ENCODE measurements around the gene SUPT4H1. TPM values are rescaled to one million over a fixed set of nuclear protein-coding genes. Genes with fewer than 3 reads are reported as not detected.
A peak's percentile ranks its signal among the peaks of the same experiment; 100 is the strongest.

SUPT4H1 gene
- total RNA-seq, 1 donor from 2014 or later, result 82.4 TPM

DNA sequence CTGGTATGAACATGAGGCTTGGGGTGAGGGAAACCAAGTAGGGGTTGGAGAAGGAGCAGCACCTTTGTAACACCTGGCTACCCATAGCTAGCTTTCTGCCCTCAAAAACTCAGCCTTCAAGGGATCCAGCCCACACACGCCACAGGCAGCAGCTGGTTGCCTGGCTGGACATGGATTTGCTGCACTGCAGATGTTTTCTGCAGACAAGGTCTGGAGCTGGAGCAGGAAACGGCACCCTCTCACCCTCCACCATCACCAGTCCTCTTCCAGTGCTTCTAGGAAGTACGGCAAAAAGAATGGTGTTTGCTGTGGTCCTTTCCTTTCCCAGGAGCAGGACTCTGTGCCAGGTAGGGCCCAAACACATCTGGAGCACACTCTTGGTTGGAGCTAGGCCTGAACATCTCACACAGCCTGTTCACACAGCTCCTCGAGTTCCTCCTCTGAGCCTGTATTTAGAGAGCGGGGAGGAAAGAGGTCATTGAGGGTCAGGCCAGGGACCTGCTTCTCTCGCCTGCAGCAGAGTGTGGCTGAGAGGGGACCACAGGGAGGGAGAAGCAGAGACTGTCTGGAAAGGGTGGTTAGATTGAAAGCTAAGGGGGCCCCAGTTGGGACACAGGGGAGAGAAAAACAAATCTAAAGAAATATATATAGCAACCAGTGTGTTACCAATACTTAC, 2.7 kb upstream of the SUPT4H1 start:
- intact Hi-C loops (cut with DNase I), result no loop called here
- H3K36me3 ChIP-seq, result peaks cover 38% of the 10 kb centered on the region
- H3K4me1 ChIP-seq, result peaks cover 22% of the 10 kb centered on the region
- ATAC-seq, result no peak
- no peak overlapping the region for H3K4me3 ChIP-seq
- no peak overlapping the region for H3K27ac ChIP-seq
- DNase-seq, result no peak
- no peaks in the 10 kb centered on the region for H3K9me3 ChIP-seq
- TF ChIP-seq, protein P1, sequence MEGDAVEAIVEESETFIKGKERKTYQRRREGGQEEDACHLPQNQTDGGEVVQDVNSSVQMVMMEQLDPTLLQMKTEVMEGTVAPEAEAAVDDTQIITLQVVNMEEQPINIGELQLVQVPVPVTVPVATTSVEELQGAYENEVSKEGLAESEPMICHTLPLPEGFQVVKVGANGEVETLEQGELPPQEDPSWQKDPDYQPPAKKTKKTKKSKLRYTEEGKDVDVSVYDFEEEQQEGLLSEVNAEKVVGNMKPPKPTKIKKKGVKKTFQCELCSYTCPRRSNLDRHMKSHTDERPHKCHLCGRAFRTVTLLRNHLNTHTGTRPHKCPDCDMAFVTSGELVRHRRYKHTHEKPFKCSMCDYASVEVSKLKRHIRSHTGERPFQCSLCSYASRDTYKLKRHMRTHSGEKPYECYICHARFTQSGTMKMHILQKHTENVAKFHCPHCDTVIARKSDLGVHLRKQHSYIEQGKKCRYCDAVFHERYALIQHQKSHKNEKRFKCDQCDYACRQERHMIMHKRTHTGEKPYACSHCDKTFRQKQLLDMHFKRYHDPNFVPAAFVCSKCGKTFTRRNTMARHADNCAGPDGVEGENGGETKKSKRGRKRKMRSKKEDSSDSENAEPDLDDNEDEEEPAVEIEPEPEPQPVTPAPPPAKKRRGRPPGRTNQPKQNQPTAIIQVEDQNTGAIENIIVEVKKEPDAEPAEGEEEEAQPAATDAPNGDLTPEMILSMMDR (IDR thresholded peaks at IDR 0.05), result no peak
- H3K27me3 ChIP-seq (ENCODE audit: low read depth), result no peaks in the 10 kb centered on the region

GRCh38 chr17:58353389-58353825, 1.4 kb upstream of the SUPT4H1 start:
- Histone ChIP-seq H3K4me3 (peak overlapping the region; percentile 88), H3K27ac (peak overlapping the region; percentile 96), H3K36me3 (peaks cover 45% of the 10 kb centered on the region), H3K9me3 (no peaks in the 10 kb centered on the region), H3K27me3 (ENCODE audit: low read depth) (no peaks in the 10 kb centered on the region), H3K4me1 (peaks cover 22% of the 10 kb centered on the region)
- TF ChIP-seq, protein P1 (IDR thresholded peaks at IDR 0.05), result no peak
- DNase-seq (no peak), ATAC-seq (no peak)
- intact Hi-C loops (cut with DNase I), result no loop called here

DNA sequence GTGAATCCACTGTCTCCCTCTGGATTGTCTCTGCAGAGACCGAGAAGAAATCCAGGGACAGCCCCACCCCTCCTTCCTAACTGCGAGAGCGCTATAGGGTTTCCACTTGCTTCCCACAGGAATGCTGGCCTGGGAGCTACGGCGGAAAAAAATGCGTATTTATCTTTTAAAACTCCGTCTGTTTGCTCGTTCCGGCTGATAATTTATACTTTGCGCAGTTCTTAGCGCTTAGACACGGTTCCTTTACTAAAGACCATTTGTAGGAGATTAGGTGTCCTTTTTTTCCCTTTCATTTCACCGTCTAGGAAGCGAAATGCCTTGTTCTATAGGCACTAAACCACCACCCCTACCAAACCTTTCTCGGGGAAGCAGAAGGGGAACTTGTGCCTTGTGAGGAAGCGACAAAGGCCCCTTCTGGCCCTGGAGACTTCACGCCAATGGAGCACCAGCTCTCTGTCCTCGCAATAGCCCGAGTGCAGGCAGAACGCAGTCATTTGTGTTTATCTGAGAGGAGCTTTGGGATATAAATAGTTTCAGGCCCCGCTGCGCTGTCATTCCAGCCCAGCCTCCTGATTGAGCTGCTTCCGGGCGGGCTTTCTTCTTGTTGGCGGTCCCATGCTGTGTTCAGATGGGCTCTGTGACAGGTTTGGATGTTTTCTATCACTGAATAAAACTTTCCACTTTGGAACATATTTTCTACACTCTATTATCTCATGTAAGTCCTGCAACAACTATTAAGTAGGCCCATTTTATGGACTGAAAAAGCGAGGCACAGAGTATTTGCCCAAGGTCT, 791 bp upstream of the SUPT4H1 start:
- no peaks in the 10 kb centered on the region for H3K9me3 ChIP-seq
- H3K27ac ChIP-seq, result peak overlapping the region; percentile 96
- peak; percentile 57 for DNase-seq
- H3K4me3 ChIP-seq, result peak overlapping the region; percentile 88
- H3K27me3 ChIP-seq (ENCODE audit: low read depth), result no peaks in the 10 kb centered on the region
- H3K4me1 ChIP-seq, result peaks cover 22% of the 10 kb centered on the region
- peak; percentile 42 to 58 for ATAC-seq
- TF ChIP-seq, protein P1 (IDR thresholded peaks at IDR 0.05), result no peak
- intact Hi-C loops (cut with DNase I), result no loop called here
- peaks cover 45% of the 10 kb centered on the region for H3K36me3 ChIP-seq

DNA sequence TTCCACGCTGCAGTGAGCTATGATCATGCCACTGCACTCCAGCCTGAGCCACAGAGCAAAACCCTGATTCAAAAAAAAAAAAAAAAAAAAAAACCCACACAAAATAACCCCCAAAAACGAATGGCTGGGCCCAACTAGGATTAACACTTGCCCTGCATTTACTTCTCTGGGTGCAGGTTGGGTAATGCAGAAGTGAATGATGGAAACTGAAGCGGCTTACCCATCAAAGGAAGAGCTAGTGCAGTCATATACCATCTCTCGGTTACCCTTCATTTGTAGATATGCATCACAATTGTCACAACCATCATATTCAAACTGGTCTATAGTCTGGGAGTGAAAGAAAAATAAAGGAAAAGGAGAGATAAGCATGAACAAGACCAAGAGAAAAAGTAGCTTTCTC, 819 bp downstream of the SUPT4H1 start:
- no peak overlapping the region for H3K27ac ChIP-seq
- TF ChIP-seq, protein P1 (IDR thresholded peaks at IDR 0.05), result no peak
- no peak for DNase-seq

GRCh38 chr17:58348038-58348437, 4.0 kb downstream of the SUPT4H1 start:
- no peak for DNase-seq
- Histone ChIP-seq H3K4me1 (peaks cover 33% of the 10 kb centered on the region), H3K9me3 (no peaks in the 10 kb centered on the region), H3K4me3 (no peak overlapping the region), H3K27ac (no peak overlapping the region), H3K27me3 (ENCODE audit: low read depth) (no peaks in the 10 kb centered on the region), H3K36me3 (peaks cover 79% of the 10 kb centered on the region)
- intact Hi-C loops (cut with DNase I), result no loop called here
- ATAC-seq, result no peak
- TF ChIP-seq, protein P1 (IDR thresholded peaks at IDR 0.05), result no peak

More for the DNA sequence above, 819 bp downstream of the SUPT4H1 start:
- Histone ChIP-seq H3K27me3 (ENCODE audit: low read depth) (no peaks in the 10 kb centered on the region), H3K4me3 (peak overlapping the region; percentile 88), H3K9me3 (no peaks in the 10 kb centered on the region), H3K36me3 (peaks cover 52% of the 10 kb centered on the region), H3K4me1 (peaks cover 22% of the 10 kb centered on the region)
- intact Hi-C loops (cut with DNase I), result no loop called here
- ATAC-seq, result no peak

Measured in lower lobe of right lung (tissue), 2 donors.